GM18951 (cell line): Measurements from ENCODE around the gene TMEM33.

ENCODE experiments used
- POLR2A ChIP-seq: IDR thresholded peaks from 4 replicates; pipeline ENCODE4 v1.6.1; 2011; ENCODE audit warnings: mild to moderate bottlenecking; ENCODE audit not compliant: insufficient read length, insufficient read depth; ENCODE audit errors: extremely low read depth
- in situ Hi-C: fragments of 300-500 bp; cut with MboI; formaldehyde crosslinking; loops from one replicate; pipeline ENCODE4 v1.12.0; 2022; ENCODE audit warnings: low sequenced_read_pairs, mixed read lengths, inconsistent platforms; ENCODE audit not compliant: unreplicated experiment

The TMEM33 gene

DNA sequence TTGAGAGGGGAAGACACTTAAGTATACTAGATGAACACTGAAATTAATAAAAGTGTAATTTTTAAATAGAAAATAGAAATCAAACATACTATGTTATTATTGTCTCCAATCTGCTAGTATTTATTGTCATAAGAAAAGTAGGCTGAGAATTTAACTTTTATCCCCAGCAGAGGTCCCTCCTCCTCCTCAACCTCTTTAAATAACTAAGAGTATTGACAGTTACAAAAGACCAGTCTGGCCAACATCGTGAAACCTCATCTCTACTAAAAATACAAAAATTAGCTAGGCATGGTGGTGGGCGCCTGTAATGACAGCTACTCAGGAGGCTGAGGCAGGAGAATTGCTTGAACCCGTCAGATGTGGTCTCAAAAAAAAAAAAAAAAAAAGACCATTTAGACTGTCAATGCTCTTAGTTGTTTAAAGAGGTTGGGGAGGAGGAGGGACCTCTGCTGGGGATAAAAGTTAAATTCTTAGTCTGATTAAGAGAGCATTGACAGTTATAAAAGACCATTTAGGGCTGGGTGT is 59.3 kb downstream of the TMEM33 start:
- in situ Hi-C loops, result no loop called here
- TF ChIP-seq POLR2A, result no peak

DNA sequence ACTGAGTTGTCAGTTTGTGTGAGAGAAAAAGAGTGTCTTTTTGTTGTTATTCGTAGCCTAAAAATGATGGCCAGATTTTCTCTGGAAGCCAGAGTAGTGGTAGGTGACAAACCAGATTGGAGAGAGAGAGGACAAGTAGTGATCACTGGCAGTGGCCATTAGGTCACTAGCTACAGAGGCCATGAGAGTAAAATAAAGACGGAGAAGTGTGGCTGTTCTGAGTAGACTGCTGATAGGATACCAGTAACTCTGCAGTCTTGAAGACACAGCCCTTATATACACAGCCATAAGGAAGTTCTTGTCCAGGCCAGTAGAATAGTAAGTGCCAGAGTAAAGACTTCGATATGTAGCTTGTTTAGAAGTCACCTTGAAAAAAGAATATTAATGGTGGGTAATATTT is 62.8 kb downstream of the TMEM33 start:
- in situ Hi-C loops, result no loop called here
- TF ChIP-seq POLR2A, result no peak

DNA sequence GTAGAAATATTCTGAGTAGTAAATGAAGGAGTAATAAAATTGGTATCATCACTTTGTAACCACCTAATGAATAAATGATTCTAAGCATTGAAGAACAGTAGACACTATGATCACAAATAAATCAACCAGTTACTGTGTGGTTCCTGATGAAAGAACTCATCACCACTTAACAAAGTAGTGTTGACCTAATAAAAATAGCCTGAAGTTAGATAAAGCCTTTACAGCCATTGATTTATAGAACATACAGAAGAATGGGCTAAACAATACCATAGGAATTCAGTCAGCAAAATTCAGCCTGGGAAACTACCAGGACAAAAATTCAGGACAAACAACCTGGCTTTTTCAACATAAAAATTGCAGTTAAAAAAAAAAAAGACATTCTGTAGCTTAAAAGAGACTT is 64.1 kb downstream of the TMEM33 start:
- TF ChIP-seq POLR2A, result no peak
- in situ Hi-C loops, result no loop called here

DNA sequence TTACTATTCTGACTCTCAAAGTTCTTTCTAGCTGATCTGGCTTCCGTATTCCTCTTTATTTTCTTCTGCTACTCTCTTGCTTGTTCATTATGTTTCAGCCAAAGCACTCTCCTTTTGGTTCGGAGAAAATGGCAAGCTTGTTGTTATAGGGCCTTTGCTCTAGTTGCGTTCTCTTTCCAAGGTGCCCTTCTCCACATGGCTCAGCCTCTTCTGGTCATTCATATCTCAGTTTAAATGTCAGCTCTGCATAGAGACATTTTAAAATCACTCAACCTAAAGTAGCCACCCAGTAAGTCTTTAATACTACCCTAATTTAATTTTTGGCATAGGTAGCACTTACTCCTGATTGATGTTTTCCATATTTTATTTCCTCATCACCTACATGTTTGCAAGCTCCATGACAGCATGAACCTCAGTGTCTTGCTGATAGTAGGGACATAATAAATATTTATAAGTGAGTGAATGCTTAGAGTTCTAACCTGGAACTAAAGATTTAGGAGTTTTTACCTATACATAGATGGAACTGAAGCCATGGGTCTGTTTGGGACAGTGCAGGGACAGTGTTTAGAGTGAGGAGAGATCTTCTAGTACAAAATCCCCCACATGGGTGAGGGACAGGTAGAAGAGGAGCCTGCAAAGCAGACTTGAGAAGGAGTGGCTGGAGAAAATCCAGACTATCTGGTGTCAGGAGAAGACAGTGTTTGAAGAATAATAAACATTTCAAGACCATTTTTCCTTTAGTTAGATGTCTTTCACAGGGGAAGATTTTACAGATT is 73.0 kb downstream of the TMEM33 start:
- TF ChIP-seq POLR2A, result no peak
- in situ Hi-C loops, result no loop called here
